Keratinocyte (primary cell): ENCODE measurements around the gene PFDN4. TPM values are rescaled to one million over a fixed set of nuclear protein-coding genes. Genes with fewer than 3 reads are reported as not detected.
A peak's percentile ranks its signal among the peaks of the same experiment; 100 is the strongest.

Source experiments
- DNase-seq: peaks from one replicate; pipeline ENCODE4 v3.0.0-alpha.2; 2011; ENCODE audit warnings: low read depth, missing footprints, low spot score
- FAIRE-seq: peaks from 2 replicates; lab custom pipeline; 2011; peaks lifted over from hg19 to GRCh38; lab: Jason Lieb, UNC
- H2AFZ ChIP-seq: 2 replicates; pipeline ENCODE4 v1.6.0; 2012; ENCODE audit warnings: low read length, control low read depth, inconsistent platforms; ENCODE audit not compliant: control insufficient read depth
- H3K27ac ChIP-seq: 2 replicates; pipeline ENCODE4 v1.5.1; 2011; ENCODE audit warnings: low read length; ENCODE audit not compliant: control insufficient read depth, insufficient read depth
- H3K27me3 ChIP-seq: 3 replicates; pipeline ENCODE4 v1.6.0; 2011; ENCODE audit warnings: low read length; ENCODE audit not compliant: control insufficient read depth, insufficient read depth; ENCODE audit errors: extremely low read depth
- H3K36me3 ChIP-seq, 2 experiments: 2 replicates in 1 of 2; 3 replicates in 1 of 2; pipeline ENCODE4 v1.5.1; 2011; ENCODE audit warnings: low read length in 2 of 2, mild to moderate bottlenecking in 1 of 2; ENCODE audit not compliant: control insufficient read depth in 2 of 2, insufficient read depth in 2 of 2; ENCODE audit errors: extremely low read depth in 1 of 2
- H3K4me1 ChIP-seq: 3 replicates; pipeline ENCODE4 v1.5.1; 2011; ENCODE audit warnings: low read length; ENCODE audit not compliant: control insufficient read depth, insufficient read depth; ENCODE audit errors: extremely low read depth
- H3K4me2 ChIP-seq: 3 replicates; pipeline ENCODE4 v1.6.0; 2011; ENCODE audit warnings: low read depth, low read length; ENCODE audit not compliant: control insufficient read depth, insufficient read depth; ENCODE audit errors: extremely low read depth
- H3K4me3 ChIP-seq, 3 experiments: fragments of 200-600 bp in 1 of 3; sonication (generic) in 1 of 3; 2 replicates in 2 of 3; 3 replicates in 1 of 3; pipeline ENCODE4 v1.5.1; 2011 to 2016; ENCODE audit warnings: low read length in 3 of 3, mild to moderate bottlenecking in 3 of 3, control low read depth in 2 of 3, inconsistent platforms in 1 of 3, low read depth in 1 of 3, mixed read lengths in 1 of 3, mixed run types in 1 of 3, moderate library complexity in 1 of 3; ENCODE audit not compliant: control insufficient read depth in 2 of 3, insufficient read depth in 2 of 3; ENCODE audit errors: extremely low read depth in 1 of 3
- H3K79me2 ChIP-seq: 2 replicates; pipeline ENCODE4 v1.6.0; 2012; ENCODE audit warnings: low read length; ENCODE audit not compliant: control insufficient read depth, insufficient read depth
- H3K9ac ChIP-seq: 3 replicates; pipeline ENCODE4 v1.6.0; 2011; ENCODE audit warnings: low read length; ENCODE audit not compliant: control insufficient read depth, insufficient read depth; ENCODE audit errors: extremely low read depth
- H3K9me1 ChIP-seq: 3 replicates; pipeline ENCODE4 v1.6.0; 2011; ENCODE audit warnings: low read length; ENCODE audit not compliant: control insufficient read depth, insufficient read depth; ENCODE audit errors: extremely low read depth
- H3K9me3 ChIP-seq: 2 replicates; pipeline ENCODE4 v1.5.1; 2012; ENCODE audit warnings: low read depth, low read length; ENCODE audit not compliant: control insufficient read depth
- H4K20me1 ChIP-seq: 3 replicates; pipeline ENCODE4 v1.6.0; 2011; ENCODE audit warnings: low read length; ENCODE audit not compliant: control insufficient read depth, insufficient read depth; ENCODE audit errors: extremely low read depth
- CTCF ChIP-seq, 3 experiments: IDR thresholded peaks in 1 of 3; conservative IDR thresholded peaks in 1 of 3; optimal IDR thresholded peaks in 1 of 3; 2 replicates in 2 of 3; 3 replicates in 1 of 3; pipeline versions ENCODE3 to v1.5.1; 2011; ENCODE audit warnings: low read length in 3 of 3, mild to moderate bottlenecking in 3 of 3, moderate library complexity in 2 of 3, control low read depth in 1 of 3, inconsistent platforms in 1 of 3; ENCODE audit not compliant: insufficient read depth in 2 of 3; ENCODE audit errors: extremely low read depth in 1 of 3
- EZH2 ChIP-seq: IDR thresholded peaks from one replicate; pipeline ENCODE4 v1.6.1; 2012; ENCODE audit warnings: inconsistent platforms, mild to moderate bottlenecking, low read length, moderate library complexity
- dilution Hi-C: fragments of 300-500 bp; cut with MboI; formaldehyde crosslinking; loops from one replicate; pipeline ENCODE4 v1.7.0; 2020; ENCODE audit warnings: low sequenced_read_pairs; ENCODE audit not compliant: extremely low pct_ligation_motif_present
- polyA plus RNA-seq, 5 experiments: library from polyadenylated mRNA; depleted of rRNA in 3 of 5; stranded (reverse) in 3 of 5; stranded (forward) in 1 of 5; unstranded in 1 of 5; fragments of >200 nt; gene quantifications; 1 replicate in 1 of 5; 2 replicates in 3 of 5; 3 replicates in 1 of 5; pipeline versions ENCODE4 v1.2.1 to v1.2.3, GENCODE V29; 2011 to 2012; ENCODE audit warnings: missing spikeins in 2 of 5, low read depth in 1 of 5, low replicate concordance in 1 of 5

PFDN4 gene
- polyA plus RNA-seq, 1 donor (not counting 4 experiments of a cell fraction or from before 2014, with no cell fraction given) = 65.7 TPM

DNA sequence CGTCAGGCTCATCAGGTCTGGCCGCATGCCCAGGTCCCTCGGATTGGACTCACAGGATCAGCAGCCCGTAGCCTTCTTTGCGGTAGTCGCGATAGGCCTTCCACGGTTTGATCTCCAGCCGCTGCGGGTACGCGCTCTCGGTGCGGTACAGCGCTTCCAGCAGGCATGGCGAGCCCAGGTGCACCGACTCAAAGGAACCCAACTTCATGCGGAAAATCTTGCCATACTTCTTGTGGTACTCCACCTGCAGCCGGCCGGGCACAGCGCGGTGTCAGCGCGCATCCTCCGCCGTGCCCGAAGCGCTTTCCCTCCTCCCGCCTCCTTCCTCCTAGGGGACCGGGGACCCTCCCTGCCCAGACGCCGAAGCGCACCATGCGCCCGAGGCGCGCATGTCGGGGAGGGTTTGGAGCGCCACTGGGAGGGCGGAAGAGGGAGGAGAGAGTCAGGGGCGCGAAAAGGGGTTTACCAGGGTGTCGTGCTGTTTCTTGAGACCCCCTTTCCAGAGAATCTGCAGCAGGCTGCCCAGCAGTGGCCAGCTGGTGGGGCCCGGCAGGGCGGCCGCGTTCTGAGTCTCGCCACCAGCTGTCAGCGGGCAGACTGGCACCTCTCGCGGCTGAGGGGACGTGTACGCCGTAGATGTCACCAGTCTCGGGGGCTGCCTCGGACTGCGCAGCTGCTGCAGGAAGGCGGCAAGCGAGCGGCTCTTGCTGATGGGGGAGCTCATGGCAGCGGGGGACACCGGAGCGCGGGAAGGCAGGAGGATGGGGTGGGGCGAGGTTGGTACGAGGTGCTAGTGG lies 34.8 kb upstream of the PFDN4 start:
- Histone ChIP-seq H3K27me3 (peaks cover 5% of the 10 kb centered on the region), H3K9me1 (no peaks in the 10 kb centered on the region), H4K20me1 (no peaks in the 10 kb centered on the region), H3K36me3 (no peaks in the 10 kb centered on the region), H3K4me3 (peak overlapping the region in 2 of 3 experiments; percentile 19 to 49), H3K9me3 (no peaks in the 10 kb centered on the region), H3K4me1 (peaks cover 48% of the 10 kb centered on the region), H3K79me2 (no peaks in the 10 kb centered on the region), H3K9ac (no peak overlapping the region), H3K4me2 (peak overlapping the region; percentile 80), H3K27ac (no peak overlapping the region), H2AFZ (peak overlapping the region; percentile 68)
- DNase-seq = no peak
- no peak for FAIRE-seq
- dilution Hi-C loops = no loop called here
- TF ChIP-seq CTCF (optimal IDR thresholded peaks at IDR 0.05 in 1 of 3, IDR thresholded peaks at IDR 0.05 in 1 of 3, conservative IDR thresholded peaks at IDR 0.05 in 1 of 3; ENCODE audit: extremely low read depth in 1 of 3, insufficient read depth in 2 of 3, low read length in 3 of 3) = no peak
- TF ChIP-seq EZH2 = no peak

- peak within 1 kb of the TSS; percentile 19 to 49 (median 33) for H3K4me3 ChIP-seq
- no peak for DNase-seq
These were observed 34.0 kb upstream of the PFDN4 start, which contains the start of gene CYP24A1 for GRCh38 chr20:54173653-54174456. Gene CYP24A1 (minus strand): TSS chr20:54173986. CDS start chr20:54173579, 407 bp downstream.

More at GRCh38 chr20:54173653-54174456, 34.0 kb upstream of the PFDN4 start, which contains the start of gene CYP24A1:
- H3K27me3 ChIP-seq = peaks cover 5% of the 10 kb centered on the region
- H3K9ac ChIP-seq = peak within 1 kb of the TSS; percentile 45
- H3K4me2 ChIP-seq = peak within 1 kb of the TSS; percentile 80
- no peak for TF ChIP-seq CTCF (optimal IDR thresholded peaks at IDR 0.05 in 1 of 3, IDR thresholded peaks at IDR 0.05 in 1 of 3, conservative IDR thresholded peaks at IDR 0.05 in 1 of 3; ENCODE audit: extremely low read depth in 1 of 3, insufficient read depth in 2 of 3, low read length in 3 of 3)
- peak; percentile 44 for TF ChIP-seq EZH2
- no peaks in the 10 kb centered on the region for H4K20me1 ChIP-seq
- dilution Hi-C loops = no loop called here
- peak within 1 kb of the TSS; percentile 91 for H2AFZ ChIP-seq
- no peaks in the 10 kb centered on the region for H3K9me3 ChIP-seq
- no peaks in the 10 kb centered on the region for H3K79me2 ChIP-seq
- FAIRE-seq = no peak
- peak within 1 kb of the TSS; percentile 11 for H3K27ac ChIP-seq
- peaks cover 45% of the 10 kb centered on the region for H3K4me1 ChIP-seq
- no peaks in the 10 kb centered on the region for H3K9me1 ChIP-seq
- H3K36me3 ChIP-seq = no peaks in the 10 kb centered on the region
